Left forelimb (tissue), 1 donor: Measurements from ENCODE around the gene SSTR5.

Source experiments
- DNase-seq: peaks from one replicate; pipeline ENCODE4 v3.0.0-alpha.2; 2018; ENCODE audit warnings: low spot score

Gene SSTR5

DNA sequence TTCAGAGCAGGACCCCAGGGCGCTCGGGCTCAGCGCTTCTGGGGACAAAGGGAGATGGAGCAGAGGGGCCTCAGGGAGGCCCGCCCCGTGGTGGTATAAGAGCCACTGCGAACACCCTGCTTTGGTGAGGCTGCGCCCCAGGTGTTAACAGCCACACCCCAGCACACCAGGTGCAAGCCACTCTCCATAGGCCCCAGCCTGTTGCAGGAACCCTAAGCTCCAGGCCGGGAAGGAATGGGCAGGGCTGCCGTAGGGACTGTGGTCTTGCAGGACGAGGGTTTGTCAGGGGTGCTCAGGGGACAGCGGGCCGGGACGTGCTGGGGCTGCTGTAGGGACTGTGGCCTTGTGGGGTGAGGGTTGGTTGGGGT, 17.0 kb upstream of the SSTR5 start:
- no peak for DNase-seq

DNA sequence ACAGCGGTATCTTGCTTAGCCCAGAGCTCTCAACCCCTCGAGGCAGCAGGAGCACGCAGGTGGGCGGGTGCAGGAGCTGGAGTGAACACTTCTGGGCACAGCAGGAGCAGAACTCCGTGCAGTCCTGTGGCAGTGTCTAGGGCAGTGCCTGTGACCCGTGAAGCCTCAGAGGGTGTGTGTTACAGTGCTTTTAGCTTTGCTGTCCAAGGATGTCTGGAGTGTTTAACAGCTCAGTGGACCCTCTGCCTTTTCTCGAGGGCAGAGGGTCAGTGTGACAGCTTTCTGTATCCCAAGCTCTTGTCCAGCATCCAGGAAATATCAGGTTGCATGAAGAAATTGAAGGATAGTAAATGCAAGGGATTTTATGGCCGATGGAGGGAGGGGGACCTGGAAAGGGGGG, 16.4 kb upstream of the SSTR5 start:
- no peak for DNase-seq

DNA sequence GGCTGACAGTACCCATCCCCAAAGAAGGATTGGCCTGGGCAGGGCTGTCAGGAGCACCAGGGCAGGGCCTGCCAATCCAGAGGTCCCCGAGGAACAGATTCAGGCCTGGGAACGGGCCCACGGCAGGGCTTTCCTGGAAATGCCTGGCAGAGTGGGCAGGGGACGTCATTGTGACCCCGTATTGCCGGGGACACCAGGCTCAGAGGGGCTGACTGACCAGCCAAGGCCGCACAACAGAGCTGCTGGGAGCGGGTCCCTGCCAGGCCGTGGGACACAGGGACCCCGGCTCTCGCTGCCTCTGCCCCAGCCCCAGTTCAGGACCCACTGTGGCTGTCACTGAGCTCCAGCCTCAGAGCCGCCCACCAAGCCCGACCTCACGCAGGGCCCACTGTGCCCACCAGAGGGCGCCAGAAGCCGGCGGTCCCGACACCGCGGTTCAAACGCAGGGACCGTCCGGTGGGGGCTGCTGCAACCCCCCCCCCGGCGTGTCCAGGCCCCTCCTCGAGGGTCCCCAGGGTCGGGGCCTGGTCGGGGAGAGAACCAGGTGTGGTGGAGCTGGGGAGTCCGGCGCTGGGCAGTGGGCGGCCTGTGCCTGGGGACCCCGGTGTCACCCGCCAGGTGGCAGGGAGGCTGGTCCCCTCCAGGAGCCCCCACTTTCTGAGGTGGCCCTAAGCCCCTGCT, 15.2 kb upstream of the SSTR5 start:
- no peak for DNase-seq

DNA sequence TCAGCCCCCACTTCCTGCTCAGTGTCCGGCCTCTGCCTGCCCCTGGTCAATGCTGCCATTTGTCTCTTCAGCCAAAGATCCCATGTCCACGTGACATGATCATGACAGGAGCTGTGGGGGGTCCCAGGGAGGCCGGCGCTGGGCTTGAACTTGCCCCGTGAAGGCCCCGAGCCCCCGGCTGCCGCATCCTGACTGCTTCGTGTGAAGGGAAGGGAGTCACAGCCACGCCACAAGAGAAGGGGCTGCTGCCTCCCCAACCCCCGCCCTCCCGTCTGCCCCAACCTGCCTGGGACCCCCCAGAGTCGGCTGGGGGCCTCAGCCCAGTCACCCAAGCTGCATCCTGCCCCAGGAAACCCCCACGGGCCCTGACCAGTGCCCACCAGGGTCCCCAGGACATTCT, 14.3 kb upstream of the SSTR5 start:
- no peak for DNase-seq

DNA sequence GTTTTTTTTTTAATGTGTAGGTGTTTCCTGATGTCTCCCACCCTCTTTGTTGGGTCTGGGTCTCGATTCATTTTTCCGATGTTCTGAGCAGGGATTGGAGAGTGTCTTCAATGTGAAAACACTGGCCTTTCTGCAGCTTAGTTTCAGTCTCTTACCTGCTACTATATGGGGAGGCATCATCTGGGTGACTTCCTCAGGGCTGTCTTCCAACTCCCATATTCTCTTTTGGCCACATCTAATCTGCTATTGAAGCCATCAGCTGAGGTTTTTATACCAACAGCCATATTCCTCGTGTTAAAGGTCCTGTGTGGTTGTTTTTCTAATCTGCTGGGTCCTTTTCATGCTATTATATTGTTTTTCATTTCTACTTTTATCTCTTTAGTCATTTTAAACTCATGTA, 13.2 kb upstream of the SSTR5 start:
- DNase-seq: no peak

DNA sequence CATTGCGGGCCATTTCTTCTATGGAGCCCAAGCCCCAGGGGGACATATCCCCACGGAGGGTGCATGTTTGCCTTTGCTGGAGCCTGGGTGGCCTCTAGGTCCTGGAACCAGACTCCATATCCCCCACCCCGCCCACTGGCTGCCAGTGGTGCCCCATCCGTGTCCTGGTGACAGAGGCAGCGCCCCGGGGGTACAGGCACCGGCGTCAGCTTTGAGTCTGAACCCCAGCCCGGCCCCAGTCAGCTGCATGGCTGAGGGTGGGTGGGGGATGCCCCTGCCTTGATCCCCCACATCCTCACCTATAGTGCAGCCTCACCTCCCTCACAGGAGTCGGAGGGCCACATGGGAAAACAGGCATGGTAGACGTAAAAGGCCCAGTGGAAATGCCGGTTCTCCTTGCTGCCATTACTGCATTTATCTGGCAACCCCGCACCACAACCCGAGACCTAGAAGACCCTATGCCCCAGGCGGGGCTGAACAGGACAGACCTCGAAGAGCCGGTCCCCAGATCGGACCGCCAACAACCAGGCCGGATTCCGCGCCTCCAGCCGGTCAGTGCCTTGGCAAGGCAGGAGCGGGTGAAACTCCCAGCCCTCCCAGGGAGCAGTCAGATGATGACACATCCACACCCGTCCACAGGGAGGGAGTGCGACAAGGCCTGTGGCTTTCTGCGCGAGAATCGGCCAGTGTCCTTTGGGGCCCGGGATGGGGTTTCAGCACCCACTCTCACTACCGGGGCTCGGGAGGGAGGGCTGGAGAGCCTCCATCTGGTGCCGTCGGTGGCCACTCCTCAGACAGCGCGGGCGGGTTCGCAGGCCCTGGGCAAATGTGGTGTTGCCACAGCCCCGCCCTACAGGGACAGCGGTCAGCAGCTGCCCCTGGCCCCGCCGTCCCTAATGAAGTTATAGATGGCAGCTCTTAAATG, 11.9 kb upstream of the SSTR5 start:
- no peak for DNase-seq

DNA sequence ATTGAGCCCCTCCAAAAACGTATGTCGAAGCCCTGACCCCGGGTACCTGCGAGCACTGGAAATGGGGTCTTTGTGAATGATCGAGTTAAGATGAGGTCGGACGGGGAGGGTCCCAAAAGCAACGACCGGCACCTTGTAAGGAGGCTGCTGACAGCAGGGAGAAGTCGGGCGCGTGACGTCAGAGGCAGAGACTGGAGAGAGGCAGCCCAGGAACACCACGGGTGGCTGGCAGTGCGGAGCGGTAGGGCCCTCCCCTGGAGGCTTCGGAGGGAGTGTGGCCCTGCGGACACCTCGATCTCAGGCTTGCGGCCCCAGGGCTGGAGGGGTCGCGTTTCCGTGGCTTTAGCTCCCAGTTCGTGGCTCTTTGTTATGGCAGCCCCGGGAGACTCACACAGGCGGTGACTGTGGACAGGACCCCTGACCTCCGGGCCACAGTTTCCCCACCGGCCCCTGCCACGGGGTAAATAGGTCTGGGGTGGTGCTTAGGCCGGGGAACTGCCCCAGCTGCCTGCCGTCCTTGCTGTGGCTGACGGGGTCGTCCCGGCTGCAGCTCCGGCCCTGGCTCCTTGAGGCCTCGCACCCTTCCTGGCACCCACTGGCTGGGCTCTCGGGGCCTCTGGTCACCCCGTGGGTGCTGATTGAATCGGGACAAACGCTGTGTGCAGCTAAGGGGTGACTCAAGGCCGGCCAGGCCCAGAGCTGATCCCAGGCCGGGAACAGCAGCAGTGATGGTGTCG, 10.6 kb upstream of the SSTR5 start:
- no peak for DNase-seq

DNA sequence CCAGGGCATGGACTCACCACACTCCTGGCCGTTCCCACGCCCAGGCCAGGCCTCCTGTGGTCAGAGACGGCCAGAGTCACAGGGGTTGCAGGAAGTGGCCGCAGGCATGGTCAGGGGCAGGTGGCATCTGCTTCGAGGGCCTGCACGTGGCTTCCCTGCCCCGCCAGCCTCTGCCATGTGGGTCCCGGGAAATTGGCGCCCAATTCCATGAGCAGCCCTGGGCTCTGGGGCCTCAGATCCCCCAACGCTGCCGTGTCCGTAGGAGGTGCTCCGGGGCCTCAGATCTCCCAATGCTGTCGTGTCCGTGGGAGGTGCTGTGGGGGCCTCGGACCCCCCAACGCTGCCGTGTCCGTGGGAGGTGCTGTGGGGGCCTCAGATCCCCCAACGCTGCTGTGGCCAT, 9.7 kb upstream of the SSTR5 start:
- DNase-seq: no peak

DNA sequence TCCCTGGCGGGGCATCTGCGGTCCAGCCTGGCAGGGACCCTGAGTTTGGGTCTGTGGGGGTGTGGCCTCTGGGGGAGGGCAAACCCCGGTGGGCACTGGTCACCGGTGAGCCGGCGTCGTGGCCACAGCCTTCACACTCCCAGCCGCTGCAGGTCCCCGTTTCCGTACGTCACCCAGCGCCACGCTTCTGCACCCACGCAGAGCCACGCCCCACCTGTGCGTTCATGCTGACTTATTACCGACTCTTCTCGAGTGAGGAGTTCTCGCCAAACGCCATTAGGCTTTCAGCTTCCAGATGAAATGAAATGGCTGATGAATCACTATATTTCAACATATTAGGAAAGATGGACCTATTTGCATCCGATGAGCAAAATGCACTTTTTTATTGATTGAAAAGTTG, 8.8 kb upstream of the SSTR5 start:
- no peak for DNase-seq

DNA sequence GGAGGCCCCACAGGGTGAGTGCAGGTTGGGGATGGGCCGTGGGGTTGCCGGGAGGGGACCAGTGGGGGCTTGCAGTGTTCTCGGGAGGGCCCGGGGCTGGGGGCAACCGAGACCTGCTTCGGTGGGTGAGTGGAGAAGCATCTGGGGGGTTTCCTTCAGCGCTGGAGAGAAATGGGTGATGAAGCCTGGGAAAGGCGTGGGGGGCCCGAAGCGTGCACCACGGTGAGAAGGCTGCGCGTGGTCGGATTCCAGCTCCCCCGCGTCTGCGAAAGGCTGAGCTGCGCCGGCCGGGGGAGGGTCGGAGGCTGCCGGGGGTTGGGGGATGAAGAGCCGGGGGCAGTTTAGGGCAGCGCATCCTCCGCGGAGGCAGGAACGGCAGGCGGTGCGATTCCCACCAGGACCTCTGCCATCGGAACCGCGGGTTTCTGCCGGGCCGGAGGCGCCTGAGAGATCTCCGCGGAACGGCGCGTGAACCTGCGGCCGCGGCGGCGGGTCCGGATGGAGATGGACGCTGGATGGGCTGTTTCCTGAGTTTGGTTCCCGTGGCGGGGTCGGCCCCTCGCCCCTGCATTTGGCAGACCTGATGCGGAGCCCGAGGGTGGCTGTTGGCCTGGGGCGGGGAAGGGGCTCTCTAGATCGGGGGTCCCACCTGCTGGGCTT, 6.9 kb upstream of the SSTR5 start:
- DNase-seq: no peak

DNA sequence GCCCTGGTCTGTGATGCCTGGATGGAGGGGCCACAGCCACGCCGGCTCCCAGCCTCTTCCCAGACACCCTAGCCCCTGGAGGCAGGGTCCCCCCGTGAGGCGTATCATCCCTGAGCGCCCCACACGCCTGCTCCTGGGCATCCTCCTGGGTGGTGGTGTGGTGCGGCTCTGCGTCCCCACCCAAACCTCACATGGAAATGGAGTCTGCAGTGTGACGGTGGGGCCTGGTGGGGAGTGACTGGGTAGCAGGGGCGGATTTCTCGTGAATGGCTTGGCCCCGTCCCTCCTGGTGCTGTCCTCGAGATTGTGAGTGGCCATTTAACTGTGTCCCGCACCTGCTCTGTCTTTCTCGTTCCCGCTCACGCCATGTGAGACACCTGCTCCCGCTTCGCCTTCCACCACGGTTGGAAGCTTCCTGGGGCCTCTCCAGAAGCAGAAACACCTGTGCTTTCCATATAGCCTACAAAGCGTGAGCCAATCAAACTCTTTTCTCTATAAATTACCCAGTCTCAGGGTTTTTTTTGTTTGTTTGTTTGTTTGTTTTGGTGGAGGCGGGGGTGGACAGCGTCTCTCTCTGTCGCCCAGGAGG, 5.9 kb upstream of the SSTR5 start:
- DNase-seq: no peak

DNA sequence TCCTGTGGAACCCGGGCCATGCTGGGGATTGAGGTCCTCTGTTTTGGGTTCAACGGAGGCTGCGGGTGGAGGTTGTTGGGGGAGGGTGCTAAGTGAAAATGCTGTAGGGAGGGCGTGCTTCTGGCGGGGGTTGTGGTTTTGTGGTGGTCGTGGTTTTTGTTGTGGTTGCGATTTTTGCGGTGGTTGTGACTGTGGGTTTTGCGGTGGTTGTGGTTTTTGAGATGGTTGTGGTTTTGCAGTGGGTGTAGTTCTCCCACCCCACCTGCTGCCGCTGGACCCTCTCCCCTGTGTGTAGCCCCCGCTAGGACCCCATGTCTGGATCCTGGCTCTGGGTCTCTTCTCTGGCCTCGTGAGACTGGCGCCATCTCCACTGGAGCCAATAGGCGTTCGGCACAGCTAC, 4.9 kb upstream of the SSTR5 start:
- no peak for DNase-seq

DNA sequence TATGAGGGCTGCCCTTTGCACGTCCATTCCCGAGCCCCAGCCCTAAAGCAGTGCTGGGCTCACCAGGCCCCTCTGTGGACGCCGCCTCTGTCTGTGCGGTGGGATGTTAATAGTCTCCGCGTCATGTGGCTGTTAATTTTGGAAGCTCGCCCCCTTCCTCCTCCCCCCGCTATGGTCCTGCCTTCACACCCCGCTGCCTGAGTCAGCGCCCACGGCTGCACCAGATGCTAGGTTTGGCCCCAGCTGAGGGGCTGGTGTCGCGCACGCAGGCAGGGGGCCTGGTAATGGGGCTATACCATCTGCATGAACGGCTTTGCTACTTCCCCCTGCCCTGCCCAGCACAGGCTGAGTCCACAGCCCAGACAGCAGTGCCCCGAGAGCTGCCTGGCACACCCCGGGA, 4.1 kb upstream of the SSTR5 start:
- no peak for DNase-seq

DNA sequence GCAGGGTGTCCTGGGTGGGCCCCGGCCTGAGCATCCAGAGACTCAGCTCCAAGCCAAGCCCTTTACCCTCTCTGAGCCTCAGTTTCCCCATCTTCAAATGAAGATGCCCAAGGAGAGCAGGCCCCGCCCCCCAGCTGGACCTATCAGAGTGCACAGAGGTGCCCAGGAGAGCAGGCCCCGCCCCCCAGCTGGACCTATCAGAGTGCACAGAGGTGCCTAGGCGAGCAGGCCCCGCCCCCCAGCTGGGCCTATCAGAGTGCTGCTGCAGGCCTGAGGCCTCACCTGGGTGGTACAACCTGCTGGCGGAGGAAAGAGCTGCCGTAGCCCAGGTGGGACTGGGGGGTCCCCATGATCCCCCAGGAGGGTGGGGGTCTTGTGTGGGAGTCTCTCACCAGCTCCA, 3.4 kb upstream of the SSTR5 start:
- no peak for DNase-seq

DNA sequence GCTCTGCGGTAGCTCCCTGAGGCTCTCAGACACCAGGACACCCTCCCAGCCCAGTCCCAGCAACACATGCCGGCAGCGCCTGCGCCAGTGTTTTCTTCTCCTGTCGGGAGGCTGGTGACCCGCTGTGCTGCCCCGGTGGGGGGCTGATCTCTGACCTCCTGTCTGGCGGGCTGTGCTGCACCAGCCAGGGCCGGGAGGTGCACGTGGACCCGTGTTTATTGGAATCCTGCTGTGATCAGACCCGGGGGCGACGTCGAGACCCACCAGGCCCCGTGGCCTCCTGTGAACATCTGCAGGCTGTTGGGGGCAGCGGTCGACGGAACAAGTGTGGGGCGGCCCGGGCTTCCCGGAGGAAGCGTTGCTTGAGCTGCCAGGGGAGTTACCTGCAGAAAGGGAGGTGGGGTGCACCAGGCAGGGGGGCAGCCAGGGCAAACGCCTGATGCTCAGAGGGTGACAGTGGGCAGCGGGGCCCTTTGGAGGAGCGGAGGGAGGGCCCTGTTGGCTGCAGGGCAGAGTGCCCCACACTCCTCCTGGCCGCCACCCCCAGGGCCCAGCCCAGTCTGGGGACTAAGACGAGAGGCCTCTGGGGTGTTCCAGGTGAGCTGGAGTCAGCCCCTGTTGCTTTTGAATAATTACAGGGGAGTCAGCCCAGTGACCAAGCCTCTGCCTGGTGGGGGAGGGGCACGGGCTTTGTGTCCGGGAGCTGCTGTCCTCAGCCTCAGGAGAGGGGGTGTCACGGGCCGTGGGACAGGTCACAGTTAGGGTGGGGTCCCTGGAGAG, 2.3 kb upstream of the SSTR5 start:
- no peak for DNase-seq

DNA sequence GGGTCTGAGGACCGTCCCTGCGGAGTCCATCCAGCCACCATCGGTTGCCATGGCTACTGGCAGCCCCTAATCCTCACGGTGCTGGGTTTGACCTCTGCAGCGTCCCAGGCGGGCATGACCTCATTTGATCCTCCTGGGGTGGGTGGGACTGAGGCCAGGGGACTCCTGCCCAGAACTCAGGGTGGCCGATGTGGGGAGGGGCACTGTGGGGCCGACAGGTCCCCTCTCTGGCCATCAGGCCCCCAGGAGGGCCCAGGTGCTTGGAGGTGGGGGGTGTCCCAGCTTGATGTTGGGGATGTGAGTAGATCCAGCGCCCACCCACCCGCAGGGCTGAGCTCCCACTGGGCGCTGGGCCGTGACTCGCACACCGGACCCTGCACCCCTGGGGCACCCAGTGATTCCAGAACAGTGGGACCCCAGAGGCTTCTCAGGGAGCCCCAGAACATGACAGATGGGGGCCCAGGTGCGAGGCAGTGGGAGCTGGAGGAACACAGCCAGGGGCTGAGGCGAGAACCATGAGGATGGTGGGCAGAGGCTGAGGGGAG, 1.6 kb upstream of the SSTR5 start:
- DNase-seq: no peak

DNA sequence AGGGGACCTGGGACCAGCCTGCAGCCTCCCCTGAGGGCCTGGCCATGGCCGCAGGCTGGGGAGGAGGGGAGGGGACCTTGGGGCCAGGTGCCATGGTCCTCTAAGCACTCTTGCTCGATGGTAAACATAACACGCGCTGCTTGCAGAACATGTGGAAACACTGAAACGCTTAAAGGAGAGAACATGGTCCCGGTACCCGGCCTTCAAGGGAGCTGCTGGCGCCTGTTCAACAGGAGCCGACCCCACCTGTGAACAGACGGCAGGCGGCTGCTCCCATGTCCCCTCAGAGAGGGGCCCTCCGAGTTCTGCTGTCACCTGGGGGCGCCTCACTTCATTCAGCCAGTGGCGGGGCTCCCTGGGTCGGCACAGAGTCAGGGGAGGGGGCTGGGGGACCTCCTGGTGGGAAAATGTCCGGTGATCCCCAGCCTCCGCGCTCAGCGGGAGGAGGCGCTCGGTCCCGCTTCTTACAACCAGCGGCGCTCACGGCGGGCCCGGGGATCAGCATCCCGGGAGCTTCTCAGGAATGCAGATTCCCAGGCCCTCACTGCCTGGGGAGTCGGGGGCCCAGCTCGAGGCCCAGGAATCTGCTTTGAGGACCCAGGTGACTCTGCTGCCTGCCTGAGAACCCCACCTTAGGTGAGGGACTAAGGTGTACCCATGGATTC, 854 bp upstream of the SSTR5 start:
- no peak for DNase-seq

DNA sequence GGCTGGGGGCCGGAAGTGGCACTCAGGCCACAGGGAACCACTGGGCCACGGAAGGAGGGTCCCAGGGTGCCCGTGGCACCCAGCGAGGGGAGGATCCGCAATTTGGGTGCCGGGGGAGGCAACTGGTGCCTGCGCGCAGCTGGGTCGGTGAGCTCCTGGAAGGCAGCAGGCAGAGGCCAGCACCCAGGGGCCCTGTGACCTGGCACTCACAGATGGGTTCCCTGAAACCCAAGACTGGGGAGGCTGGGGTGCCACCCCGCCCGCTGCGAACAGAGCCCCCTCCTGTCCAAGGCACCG, 663 bp downstream of the SSTR5 start:
- no peak for DNase-seq

DNA sequence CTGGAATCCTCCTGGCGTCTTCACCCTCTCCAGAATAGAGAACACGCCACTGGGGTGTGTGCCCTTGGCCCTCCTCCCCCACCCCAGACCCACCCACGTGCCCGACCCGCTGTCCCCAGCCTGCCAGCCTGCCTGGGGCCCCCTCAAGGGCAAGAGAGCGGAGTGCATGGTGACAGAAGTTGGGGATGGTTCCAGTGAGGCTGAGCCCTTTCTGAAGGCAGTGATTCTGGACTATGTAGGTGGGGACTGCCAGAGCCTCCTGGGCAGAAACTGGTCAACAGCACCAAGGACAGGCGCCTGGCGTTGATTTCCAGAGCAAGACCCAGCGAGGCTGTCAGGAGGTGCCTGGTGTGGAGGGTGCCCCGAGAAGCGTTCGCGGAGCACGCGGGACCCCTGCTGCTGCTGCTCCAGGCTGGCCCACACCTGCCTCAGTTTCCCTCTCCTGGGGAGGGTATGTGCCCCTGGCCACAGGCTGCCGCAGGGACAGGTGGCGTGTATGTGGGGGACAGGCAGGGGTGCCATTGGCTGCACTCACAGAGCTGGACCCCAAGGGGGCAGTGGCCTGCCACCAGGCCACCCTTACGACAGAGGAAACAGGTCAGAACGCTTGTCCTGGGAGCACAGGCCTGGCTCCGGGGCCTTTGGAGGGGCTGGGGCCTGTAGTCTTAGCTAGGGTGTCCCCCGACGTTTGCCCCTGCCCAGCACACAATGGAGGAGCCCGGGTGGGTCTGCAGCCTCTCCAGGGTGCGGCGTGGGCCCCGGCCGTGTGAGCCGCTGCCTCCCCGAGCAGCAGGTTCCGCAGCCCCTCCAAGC, 1.2 kb downstream of the SSTR5 start:
- no peak for DNase-seq

DNA sequence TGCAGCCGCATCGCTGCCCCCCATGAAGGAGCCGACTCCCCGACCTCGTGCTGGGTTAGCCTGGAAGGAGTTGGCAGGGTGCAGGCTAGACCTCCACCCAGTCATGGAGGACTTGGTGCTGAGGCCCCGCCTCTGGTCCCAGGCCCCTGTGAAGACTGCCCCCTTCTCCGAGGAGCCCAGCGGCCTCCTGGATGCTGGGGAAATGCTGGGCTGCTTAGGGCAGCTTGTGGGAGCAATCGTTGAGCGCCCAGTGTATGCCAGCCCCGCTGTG, 1.8 kb downstream of the SSTR5 start:
- no peak for DNase-seq
